HL-60 (cell line): ENCODE data around the gene PDE1C.

Source experiments
- DNase-seq, 2 experiments: peaks; one replicate each; pipeline ENCODE4 v3.0.0-alpha.2; 2010 to 2020; ENCODE audit warnings: low read depth in 1 of 2, low spot score in 1 of 2
- H3K27ac ChIP-seq: fragments of 250-450 bp; sonication (Bioruptor Pico); replicated peaks from 2 replicates; pipeline ENCODE4 v1.5.1; 2020; ENCODE audit warnings: mild to moderate bottlenecking, moderate library complexity
- H3K27me3 ChIP-seq: fragments of 250-450 bp; sonication (Bioruptor Pico); 2 replicates; pipeline ENCODE4 v1.5.1; 2021; ENCODE audit warnings: mild to moderate bottlenecking, moderate library complexity; ENCODE audit not compliant: insufficient read depth, poor library complexity, severe bottlenecking
- H3K4me3 ChIP-seq: replicated peaks from 2 replicates; pipeline ENCODE4 v1.5.1; 2011; ENCODE audit warnings: mild to moderate bottlenecking, control low read depth, low read length; ENCODE audit not compliant: insufficient read depth
- CTCF ChIP-seq: IDR thresholded peaks from one replicate; pipeline ENCODE4 v1.5.1; 2011; ENCODE audit warnings: low read length, control low read depth, inconsistent platforms; ENCODE audit not compliant: insufficient read depth
- GABPA ChIP-seq: IDR thresholded peaks from 2 replicates; pipeline ENCODE4 v1.6.1; 2012; ENCODE audit warnings: low read depth
- POLR2AphosphoS5 ChIP-seq: IDR thresholded peaks from 2 replicates; pipeline ENCODE4 v1.6.1; 2012; ENCODE audit warnings: low read depth
- REST ChIP-seq: IDR thresholded peaks from 2 replicates; pipeline ENCODE4 v1.6.1; 2012; ENCODE audit warnings: low read depth; ENCODE audit not compliant: insufficient replicate concordance
- SPI1 ChIP-seq: IDR thresholded peaks from 2 replicates; pipeline ENCODE4 v1.6.1; 2012; ENCODE audit warnings: low read depth, mild to moderate bottlenecking, borderline replicate concordance

The PDE1C gene

GRCh38 chr7:31938650-31939049 lies 131.6 kb downstream of the PDE1C start:
- H3K27ac ChIP-seq, result no peak overlapping the region
- H3K4me3 ChIP-seq, result no peak overlapping the region
- no peaks in the 10 kb centered on the region for H3K27me3 ChIP-seq
- no peak for TF ChIP-seq GABPA
- no peak for TF ChIP-seq SPI1
- TF ChIP-seq CTCF, result no peak
- TF ChIP-seq POLR2AphosphoS5, result no peak
- no peak for TF ChIP-seq REST
- DNase-seq, result no peak

GRCh38 chr7:31937982-31938381 lies 132.2 kb downstream of the PDE1C start:
- DNase-seq, result no peak
- H3K4me3 ChIP-seq, result no peak overlapping the region
- no peak for TF ChIP-seq CTCF
- TF ChIP-seq POLR2AphosphoS5, result no peak
- no peak for TF ChIP-seq REST
- no peak for TF ChIP-seq SPI1
- no peak for TF ChIP-seq GABPA
- no peaks in the 10 kb centered on the region for H3K27me3 ChIP-seq
- H3K27ac ChIP-seq, result no peak overlapping the region

GRCh38 chr7:31935124-31936054 lies 134.8 kb downstream of the PDE1C start:
- TF ChIP-seq CTCF (no peak), GABPA (no peak), REST (no peak), SPI1 (peak; percentile 70; the same call in 1 of the 2 replicates)
- Histone ChIP-seq H3K27me3 (no peaks in the 10 kb centered on the region), H3K27ac (no peak overlapping the region), H3K4me3 (no peak overlapping the region)
- DNase-seq, result no peak
